Measurements from ENCODE around the gene SLC5A8.

Gene SLC5A8

DNA sequence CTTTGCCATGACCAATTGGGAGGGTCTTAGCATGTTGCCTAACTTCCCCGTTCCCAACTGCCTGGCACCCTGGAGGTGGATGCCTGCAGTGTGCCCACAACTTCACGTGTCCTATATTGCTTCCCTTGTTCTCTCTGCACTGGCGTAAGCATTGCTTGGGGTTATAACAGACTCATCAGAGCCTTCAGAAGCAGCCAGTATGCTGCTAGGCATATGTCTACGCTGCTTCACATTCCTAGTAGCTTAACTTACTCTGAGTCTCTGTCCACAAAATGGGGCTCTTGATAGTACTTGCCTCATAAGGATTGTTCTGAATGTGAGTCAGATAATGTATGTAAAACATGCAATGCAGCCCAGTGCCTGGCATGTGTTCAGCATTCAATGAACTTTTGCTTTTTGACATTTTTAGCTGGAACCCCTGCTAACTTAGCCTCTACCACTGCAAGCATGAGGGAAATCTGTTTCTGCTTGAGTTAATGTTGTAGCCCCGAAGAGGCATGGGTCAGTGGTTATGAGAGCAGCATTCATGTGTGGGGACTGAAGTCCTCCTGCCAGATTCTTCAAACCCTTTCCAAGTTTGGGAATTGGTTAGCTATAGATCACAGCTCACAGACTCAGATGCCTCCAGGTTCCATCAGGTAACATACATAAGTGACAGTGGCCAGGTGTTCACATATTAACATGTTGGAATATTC, 2.8 kb downstream of the SLC5A8 start:
- no peak for FAIRE-seq
- TF ChIP-seq, protein P1, sequence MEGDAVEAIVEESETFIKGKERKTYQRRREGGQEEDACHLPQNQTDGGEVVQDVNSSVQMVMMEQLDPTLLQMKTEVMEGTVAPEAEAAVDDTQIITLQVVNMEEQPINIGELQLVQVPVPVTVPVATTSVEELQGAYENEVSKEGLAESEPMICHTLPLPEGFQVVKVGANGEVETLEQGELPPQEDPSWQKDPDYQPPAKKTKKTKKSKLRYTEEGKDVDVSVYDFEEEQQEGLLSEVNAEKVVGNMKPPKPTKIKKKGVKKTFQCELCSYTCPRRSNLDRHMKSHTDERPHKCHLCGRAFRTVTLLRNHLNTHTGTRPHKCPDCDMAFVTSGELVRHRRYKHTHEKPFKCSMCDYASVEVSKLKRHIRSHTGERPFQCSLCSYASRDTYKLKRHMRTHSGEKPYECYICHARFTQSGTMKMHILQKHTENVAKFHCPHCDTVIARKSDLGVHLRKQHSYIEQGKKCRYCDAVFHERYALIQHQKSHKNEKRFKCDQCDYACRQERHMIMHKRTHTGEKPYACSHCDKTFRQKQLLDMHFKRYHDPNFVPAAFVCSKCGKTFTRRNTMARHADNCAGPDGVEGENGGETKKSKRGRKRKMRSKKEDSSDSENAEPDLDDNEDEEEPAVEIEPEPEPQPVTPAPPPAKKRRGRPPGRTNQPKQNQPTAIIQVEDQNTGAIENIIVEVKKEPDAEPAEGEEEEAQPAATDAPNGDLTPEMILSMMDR (IDR thresholded peaks at IDR 0.05; ENCODE audit: insufficient read depth, missing control alignments): no peak
- no peak for DNase-seq (ENCODE audit: insufficient read length, low spot score)

DNA sequence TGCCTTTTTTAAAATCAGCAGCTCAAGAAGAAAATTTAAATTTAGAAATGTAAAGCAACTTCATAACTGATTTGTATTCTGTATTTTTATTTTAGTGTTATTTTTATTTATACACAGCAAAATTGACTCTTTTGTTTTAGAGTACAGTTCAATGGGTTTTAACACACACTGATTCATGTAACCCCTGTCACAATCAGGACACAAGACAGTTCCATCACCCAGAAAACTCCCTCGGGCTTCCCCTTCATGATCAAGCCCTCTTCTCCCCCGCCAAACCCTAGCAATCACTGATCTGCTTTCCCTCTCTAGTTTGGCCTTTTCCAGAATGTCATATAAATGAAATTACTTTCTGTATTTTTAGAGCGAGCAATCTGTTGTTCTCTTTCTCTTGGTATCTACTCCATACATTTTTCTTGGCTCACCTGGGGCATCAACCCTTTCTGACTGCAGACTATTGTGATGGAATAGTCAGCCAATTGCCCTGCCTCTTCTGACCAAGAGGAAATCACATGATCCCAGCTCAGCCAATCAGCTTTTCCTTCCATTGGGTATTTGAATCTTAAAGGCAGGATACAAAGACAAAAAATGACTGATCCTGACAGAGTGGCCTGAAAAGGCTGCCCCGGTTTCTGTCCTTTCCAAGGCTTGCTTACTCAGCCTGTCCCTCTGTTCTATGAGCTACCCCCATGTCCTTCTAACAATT, 5.3 kb downstream of the SLC5A8 start:
- DNase-seq (ENCODE audit: insufficient read length, low spot score): no peak
- TF ChIP-seq, protein P1 (IDR thresholded peaks at IDR 0.05; ENCODE audit: insufficient read depth, missing control alignments): no peak
- no peak for FAIRE-seq

DNA sequence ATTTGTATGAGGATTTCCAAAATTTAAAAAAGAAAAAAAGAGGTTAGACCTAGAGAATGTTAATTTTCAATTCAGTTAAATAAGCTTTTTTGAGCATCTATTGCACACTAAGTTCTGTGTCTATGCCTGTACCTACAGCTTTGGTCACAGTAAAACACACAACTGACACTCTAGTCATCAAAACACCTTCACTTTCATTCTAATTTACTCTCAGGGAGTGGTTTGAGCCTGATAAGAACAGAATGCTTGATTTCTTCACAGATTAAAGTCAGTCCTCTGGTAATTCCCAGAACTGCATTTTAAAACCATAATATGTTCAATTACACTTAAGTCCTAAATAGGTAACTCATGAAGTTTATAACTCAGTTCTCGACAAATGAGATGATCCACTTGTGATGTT, 9.2 kb downstream of the SLC5A8 start:
- FAIRE-seq: no peak
- no peak for DNase-seq (ENCODE audit: insufficient read length, low spot score)
- TF ChIP-seq, protein P1 (IDR thresholded peaks at IDR 0.05; ENCODE audit: insufficient read depth, missing control alignments): no peak

DNA sequence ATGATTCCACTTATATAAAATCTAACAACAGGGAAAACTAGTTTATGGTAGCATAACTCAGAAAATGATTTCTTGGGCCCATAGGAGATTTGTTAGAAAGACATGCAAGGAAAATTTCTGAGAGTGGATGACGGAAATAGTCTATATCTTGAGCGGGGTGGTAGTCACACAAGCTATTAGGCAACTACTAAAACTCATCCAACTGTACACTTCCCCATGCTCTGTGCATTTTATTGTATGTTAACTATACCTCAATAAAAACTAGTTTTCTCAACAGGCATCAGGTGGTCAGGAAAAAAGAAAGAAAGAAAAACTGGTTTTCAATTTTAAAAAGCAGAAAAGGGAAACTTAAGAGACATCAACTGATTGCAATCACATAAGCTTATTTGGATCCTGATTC, 9.9 kb downstream of the SLC5A8 start:
- no peak for DNase-seq (ENCODE audit: insufficient read length, low spot score)
- no peak for FAIRE-seq
- TF ChIP-seq, protein P1 (IDR thresholded peaks at IDR 0.05; ENCODE audit: insufficient read depth, missing control alignments): no peak

DNA sequence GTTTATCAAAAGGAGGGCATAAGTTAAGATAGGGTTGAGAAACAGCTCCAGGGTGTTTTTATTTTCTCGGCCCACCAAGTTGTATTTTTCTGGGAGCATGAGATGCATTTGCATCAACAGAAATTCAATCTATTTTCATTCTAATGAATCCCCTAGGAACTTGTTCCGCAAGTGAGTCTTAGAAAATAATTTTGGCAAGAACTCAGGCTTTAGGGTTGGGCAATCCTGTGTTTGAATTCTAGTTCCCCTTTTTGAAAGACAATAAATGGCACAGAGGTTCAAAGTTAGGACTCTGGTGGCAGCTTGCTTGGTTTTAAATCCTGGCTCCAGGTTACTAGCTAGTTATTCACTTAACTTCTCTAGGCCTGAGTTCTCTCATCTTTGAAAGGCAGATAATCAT, 23.7 kb downstream of the SLC5A8 start:
- no peak for FAIRE-seq
- TF ChIP-seq, protein P1 (IDR thresholded peaks at IDR 0.05; ENCODE audit: insufficient read depth, missing control alignments): no peak
- DNase-seq (ENCODE audit: insufficient read length, low spot score): no peak

DNA sequence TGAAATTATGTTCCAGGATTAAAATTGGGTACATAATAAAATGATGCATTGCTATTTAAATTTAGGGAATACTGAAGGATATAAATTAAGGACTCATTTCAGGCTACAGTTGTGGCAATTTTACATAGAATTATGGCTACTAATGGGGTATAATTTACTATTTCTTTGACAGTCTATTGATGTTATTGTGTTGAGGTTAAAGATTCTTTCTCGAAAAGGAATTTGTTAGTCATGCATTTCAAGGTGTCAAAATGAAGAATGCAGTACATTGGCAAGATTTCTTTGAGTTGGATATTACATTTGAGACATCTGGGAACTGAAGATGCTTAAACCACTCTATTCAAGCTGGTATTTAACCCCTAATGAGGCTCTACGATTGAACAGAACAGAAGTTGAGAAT, 28.3 kb downstream of the SLC5A8 start:
- DNase-seq (ENCODE audit: insufficient read length, low spot score) (no peak), FAIRE-seq (no peak)
- TF ChIP-seq, protein P1 (IDR thresholded peaks at IDR 0.05; ENCODE audit: insufficient read depth, missing control alignments): no peak

DNA sequence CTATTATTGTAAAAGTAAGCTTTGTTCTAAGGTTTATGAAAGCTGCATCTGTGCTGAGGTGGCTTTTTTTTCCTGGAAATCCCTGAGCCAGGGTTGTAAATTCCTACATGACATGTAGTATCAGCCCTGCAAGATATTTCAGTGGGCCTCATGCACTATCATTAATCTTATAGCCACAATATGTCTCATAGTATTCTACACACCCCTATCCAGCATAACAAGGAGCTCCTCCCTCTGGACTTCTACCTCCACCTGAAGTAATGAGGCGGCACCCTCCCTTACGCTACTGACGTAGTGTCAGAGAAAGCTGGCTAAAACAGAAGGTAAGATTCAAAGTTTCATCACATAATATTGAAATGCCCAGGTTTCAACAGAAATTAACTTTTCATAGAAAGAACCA, 35.5 kb downstream of the SLC5A8 start:
- DNase-seq (ENCODE audit: insufficient read length, low spot score): no peak
- TF ChIP-seq, protein P1 (IDR thresholded peaks at IDR 0.05; ENCODE audit: insufficient read depth, missing control alignments): no peak
- FAIRE-seq: no peak

All from D721Med (cell line).